Measurements from ENCODE around the gene UNC80. TPM values are rescaled to one million over a fixed set of nuclear protein-coding genes. Genes with fewer than 3 reads are reported as not detected.

UNC80 gene
- total and polyA plus RNA-seq, 2 donors (not counting 1 experiment from before 2014, with no cell fraction given), result under 0.01 TPM; not detected in 1

GRCh38 chr2:209973328-209973727 is 201.7 kb downstream of the UNC80 start:
- H3K4me1 ChIP-seq (ENCODE audit: control insufficient read depth, extremely low read depth, insufficient read depth, low read length), result no peaks in the 10 kb centered on the region

GRCh38 chr2:209974576-209974975 is 202.9 kb downstream of the UNC80 start:
- no peak overlapping the region for H2AFZ ChIP-seq (ENCODE audit: low read length)
- no peaks in the 10 kb centered on the region for H3K9me3 ChIP-seq (ENCODE audit: control insufficient read depth, insufficient read depth, low read depth, low read length)
- no peaks in the 10 kb centered on the region for H4K20me1 ChIP-seq (ENCODE audit: control insufficient read depth, extremely low read depth, insufficient read depth, low read length)
- H3K36me3 ChIP-seq (ENCODE audit: control insufficient read depth, insufficient read depth, low read length), result no peaks in the 10 kb centered on the region
- H3K4me3 ChIP-seq (replicated peaks in 1 of 4; ENCODE audit: control extremely low read depth in 1 of 4, insufficient read depth in 1 of 4, low read depth in 3 of 4, low read length in 4 of 4), result no peak overlapping the region
- no peak overlapping the region for H3K27ac ChIP-seq (ENCODE audit: insufficient read depth, low read length)
- TF ChIP-seq CTCF (conservative IDR thresholded peaks at IDR 0.05 in 1 of 2, IDR thresholded peaks at IDR 0.05 in 1 of 2; ENCODE audit: low read depth in 1 of 2, low read length in 2 of 2), result no peak
- H3K27me3 ChIP-seq (ENCODE audit: control insufficient read depth, insufficient read depth, low read length), result no peaks in the 10 kb centered on the region
- H3K4me1 ChIP-seq (ENCODE audit: control insufficient read depth, extremely low read depth, insufficient read depth, low read length), result no peaks in the 10 kb centered on the region
- H3K79me2 ChIP-seq (ENCODE audit: control insufficient read depth, insufficient read depth, low read length), result no peaks in the 10 kb centered on the region
- no peak overlapping the region for H3K9ac ChIP-seq (ENCODE audit: insufficient read depth, low read length)
- no peak for DNase-seq (ENCODE audit: low read depth in 2 of 2)
- no peak overlapping the region for H3K4me2 ChIP-seq (ENCODE audit: extremely low read depth, insufficient read depth, low read length)

More at GRCh38 chr2:209973328-209973727, 201.7 kb downstream of the UNC80 start:
- no peaks in the 10 kb centered on the region for H4K20me1 ChIP-seq (ENCODE audit: control insufficient read depth, extremely low read depth, insufficient read depth, low read length)
- no peak overlapping the region for H2AFZ ChIP-seq (ENCODE audit: low read length)
- peak; percentile 9 to 17 for DNase-seq (ENCODE audit: low read depth in 2 of 2)
- H3K9ac ChIP-seq (ENCODE audit: insufficient read depth, low read length), result no peak overlapping the region
- no peaks in the 10 kb centered on the region for H3K79me2 ChIP-seq (ENCODE audit: control insufficient read depth, insufficient read depth, low read length)
- no peak overlapping the region for H3K4me2 ChIP-seq (ENCODE audit: extremely low read depth, insufficient read depth, low read length)
- no peak for TF ChIP-seq EZH2 (IDR thresholded peaks at IDR 0.05; ENCODE audit: low read length, missing control alignments)
- TF ChIP-seq CTCF (conservative IDR thresholded peaks at IDR 0.05 in 1 of 2, IDR thresholded peaks at IDR 0.05 in 1 of 2; ENCODE audit: low read depth in 1 of 2, low read length in 2 of 2), result no peak
- no peak overlapping the region for H3K4me3 ChIP-seq (replicated peaks in 1 of 4; ENCODE audit: control extremely low read depth in 1 of 4, insufficient read depth in 1 of 4, low read depth in 3 of 4, low read length in 4 of 4)
- no peaks in the 10 kb centered on the region for H3K36me3 ChIP-seq (ENCODE audit: control insufficient read depth, insufficient read depth, low read length)
- no peaks in the 10 kb centered on the region for H3K9me3 ChIP-seq (ENCODE audit: control insufficient read depth, insufficient read depth, low read depth, low read length)
- no peaks in the 10 kb centered on the region for H3K27me3 ChIP-seq (ENCODE audit: control insufficient read depth, insufficient read depth, low read length)
- no peak overlapping the region for H3K27ac ChIP-seq (ENCODE audit: insufficient read depth, low read length)

GRCh38 chr2:209976698-209977385 is 205.2 kb downstream of the UNC80 start:
- Histone ChIP-seq H3K79me2 (ENCODE audit: control insufficient read depth, insufficient read depth, low read length) (no peaks in the 10 kb centered on the region), H3K9ac (ENCODE audit: insufficient read depth, low read length) (no peak overlapping the region), H2AFZ (ENCODE audit: low read length) (no peak overlapping the region), H3K9me3 (ENCODE audit: control insufficient read depth, insufficient read depth, low read depth, low read length) (no peaks in the 10 kb centered on the region), H3K27me3 (ENCODE audit: control insufficient read depth, insufficient read depth, low read length) (no peaks in the 10 kb centered on the region), H3K4me3 (replicated peaks in 1 of 4; ENCODE audit: control extremely low read depth in 1 of 4, insufficient read depth in 1 of 4, low read depth in 3 of 4, low read length in 4 of 4) (no peak overlapping the region), H4K20me1 (ENCODE audit: control insufficient read depth, extremely low read depth, insufficient read depth, low read length) (no peaks in the 10 kb centered on the region), H3K4me1 (ENCODE audit: control insufficient read depth, extremely low read depth, insufficient read depth, low read length) (no peaks in the 10 kb centered on the region), H3K4me2 (ENCODE audit: extremely low read depth, insufficient read depth, low read length) (no peak overlapping the region), H3K36me3 (ENCODE audit: control insufficient read depth, insufficient read depth, low read length) (no peaks in the 10 kb centered on the region), H3K27ac (ENCODE audit: insufficient read depth, low read length) (no peak overlapping the region)
- no peak for DNase-seq (ENCODE audit: low read depth in 2 of 2)
- no peak for TF ChIP-seq EZH2 (IDR thresholded peaks at IDR 0.05; ENCODE audit: low read length, missing control alignments)
- TF ChIP-seq CTCF (conservative IDR thresholded peaks at IDR 0.05 in 1 of 2, IDR thresholded peaks at IDR 0.05 in 1 of 2; ENCODE audit: low read depth in 1 of 2, low read length in 2 of 2), result no peak
